ACC112 (cell line): Measurements from ENCODE around the gene SORCS2.

Source experiments
- H2AFZ ChIP-seq: fragments of 200-600 bp; sonication (generic); one replicate; pipeline ENCODE4 v1.6.0; 2017; ENCODE audit warnings: antibody characterized with exemption, low read length; ENCODE audit not compliant: unreplicated experiment
- H3K27ac ChIP-seq: fragments of 200-600 bp; sonication (generic); 2 replicates; pipeline ENCODE4 v1.5.1; 2014; ENCODE audit warnings: low read depth, mild to moderate bottlenecking, antibody characterized with exemption, low read length, moderate library complexity
- H3K27me3 ChIP-seq: fragments of 200-600 bp; sonication (generic); 2 replicates; pipeline ENCODE4 v1.6.1; 2014; ENCODE audit warnings: mild to moderate bottlenecking, antibody characterized with exemption, low read length, moderate library complexity, mixed read lengths; ENCODE audit not compliant: insufficient read depth
- H3K36me3 ChIP-seq: fragments of 200-600 bp; sonication (generic); 2 replicates; pipeline ENCODE4 v1.6.1; 2016; ENCODE audit warnings: mild to moderate bottlenecking, antibody characterized with exemption, low read length, moderate library complexity, mixed read lengths; ENCODE audit not compliant: insufficient read depth
- H3K4me1 ChIP-seq: fragments of 200-600 bp; sonication (generic); one replicate; pipeline ENCODE4 v1.6.1; 2016; ENCODE audit warnings: low read length, mixed read lengths; ENCODE audit not compliant: insufficient read depth, unreplicated experiment, control insufficient read depth
- H3K4me3 ChIP-seq: fragments of 200-600 bp; sonication (generic); 2 replicates; pipeline ENCODE4 v1.5.1; 2014; ENCODE audit warnings: mild to moderate bottlenecking, low read depth, low read length
- H3K79me2 ChIP-seq: fragments of 200-600 bp; sonication (generic); one replicate; pipeline ENCODE4 v1.6.0; 2016; ENCODE audit warnings: low read length; ENCODE audit not compliant: control insufficient read depth, unreplicated experiment, insufficient read depth

The SORCS2 gene

DNA sequence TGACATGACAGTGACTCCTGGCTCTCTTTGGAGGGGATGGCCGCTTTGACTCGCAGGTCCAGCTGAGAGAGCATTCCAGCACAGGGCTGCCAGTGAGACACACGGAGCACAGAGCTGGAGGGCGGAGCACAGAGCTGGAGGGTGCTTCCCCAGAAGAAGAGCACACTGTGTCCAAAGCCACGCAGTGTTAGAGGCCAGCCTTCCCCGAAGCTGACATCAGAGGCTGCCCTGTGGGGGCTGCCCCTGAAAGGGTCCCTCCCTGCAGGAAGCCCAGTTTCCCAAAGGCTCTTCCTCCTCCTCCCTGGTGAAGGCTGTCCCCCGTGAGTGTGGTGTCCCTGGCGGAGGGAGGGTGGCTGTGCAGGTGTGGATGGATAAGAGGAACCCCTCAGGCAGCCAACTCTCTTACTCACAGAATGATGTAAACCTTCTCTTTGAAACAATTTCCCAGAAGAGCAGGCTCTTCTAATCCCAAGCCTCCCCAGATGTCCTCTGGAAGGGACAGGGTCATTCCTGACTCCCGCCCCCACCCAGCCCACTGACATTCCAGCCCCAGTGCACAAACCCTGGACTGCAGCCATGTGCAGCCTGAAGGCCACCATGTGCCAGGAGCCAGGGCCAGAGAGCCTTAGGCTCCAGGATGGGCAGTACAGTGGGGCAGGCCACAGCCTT is 189.0 kb downstream of the SORCS2 start:
- Histone ChIP-seq H3K27ac (no peak overlapping the region), H3K27me3 (peaks cover 18% of the 10 kb centered on the region; the same call in 1 of the 2 replicates), H3K36me3 (no peaks in the 10 kb centered on the region), H3K4me3 (no peak overlapping the region), H2AFZ (no peak overlapping the region), H3K79me2 (no peaks in the 10 kb centered on the region), H3K4me1 (no peaks in the 10 kb centered on the region)

DNA sequence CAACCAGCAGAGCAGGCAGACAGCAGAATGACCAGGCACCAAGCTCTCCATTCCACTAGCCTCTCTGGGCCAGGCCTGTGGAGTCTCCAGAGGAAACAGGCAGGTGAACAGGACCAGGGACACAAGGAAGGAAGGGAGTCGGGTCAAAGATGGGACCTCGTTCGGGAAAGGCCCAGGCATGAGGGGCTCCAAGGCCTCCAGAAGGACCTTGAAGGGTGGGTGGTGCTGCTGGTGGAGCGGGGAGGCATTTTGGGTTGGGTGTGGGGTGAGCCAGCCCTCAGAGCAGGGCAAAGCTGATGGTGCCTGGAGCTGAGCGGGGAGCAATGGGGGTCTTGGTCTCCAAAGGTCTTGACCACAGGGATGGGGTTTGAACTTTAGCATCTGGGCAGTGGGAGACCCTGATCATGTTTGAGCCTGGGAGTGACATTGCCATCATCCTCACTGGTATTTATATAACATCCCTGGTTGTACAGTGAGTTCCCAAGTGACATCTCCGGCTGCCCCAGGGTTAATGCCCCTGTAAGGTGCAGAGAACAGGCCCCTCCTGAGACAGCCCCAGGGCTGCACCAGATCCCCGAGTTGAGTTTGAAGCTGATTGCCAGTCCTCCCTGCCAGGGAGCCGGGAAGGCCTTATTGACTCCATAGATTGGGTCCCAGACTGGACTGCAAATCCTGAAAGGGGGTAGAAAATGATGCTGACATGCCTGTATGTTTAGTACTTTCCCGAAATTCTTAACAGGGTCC is 189.7 kb downstream of the SORCS2 start:
- H3K27me3 ChIP-seq = peaks cover 18% of the 10 kb centered on the region; the same call in 1 of the 2 replicates
- H3K4me1 ChIP-seq = no peaks in the 10 kb centered on the region
- no peaks in the 10 kb centered on the region for H3K36me3 ChIP-seq
- H3K4me3 ChIP-seq = no peak overlapping the region
- no peak overlapping the region for H3K27ac ChIP-seq
- H3K79me2 ChIP-seq = no peaks in the 10 kb centered on the region
- no peak overlapping the region for H2AFZ ChIP-seq

DNA sequence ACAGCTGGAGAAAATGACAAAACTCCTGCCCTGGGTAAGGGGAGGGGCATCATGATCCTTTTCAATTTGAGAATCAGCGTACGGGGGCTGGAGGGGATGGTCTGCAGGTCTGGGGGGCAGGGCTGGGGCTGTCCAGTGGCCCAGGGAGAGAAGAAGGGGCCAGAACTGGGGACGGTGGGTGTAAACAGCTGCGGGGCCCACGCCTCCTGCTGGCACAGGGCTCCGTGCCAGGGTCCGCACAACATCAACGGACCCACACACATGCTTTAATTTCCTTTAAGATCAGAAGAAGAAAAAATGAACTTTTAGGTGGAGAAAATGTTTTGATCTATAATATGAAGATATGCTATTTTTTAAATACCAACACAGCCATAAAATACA is 190.3 kb downstream of the SORCS2 start:
- no peaks in the 10 kb centered on the region for H3K79me2 ChIP-seq
- no peak overlapping the region for H2AFZ ChIP-seq
- H3K4me3 ChIP-seq = no peak overlapping the region
- H3K4me1 ChIP-seq = no peaks in the 10 kb centered on the region
- no peak overlapping the region for H3K27ac ChIP-seq
- H3K36me3 ChIP-seq = no peaks in the 10 kb centered on the region
- H3K27me3 ChIP-seq = peaks cover 12% of the 10 kb centered on the region; the same call in 1 of the 2 replicates

DNA sequence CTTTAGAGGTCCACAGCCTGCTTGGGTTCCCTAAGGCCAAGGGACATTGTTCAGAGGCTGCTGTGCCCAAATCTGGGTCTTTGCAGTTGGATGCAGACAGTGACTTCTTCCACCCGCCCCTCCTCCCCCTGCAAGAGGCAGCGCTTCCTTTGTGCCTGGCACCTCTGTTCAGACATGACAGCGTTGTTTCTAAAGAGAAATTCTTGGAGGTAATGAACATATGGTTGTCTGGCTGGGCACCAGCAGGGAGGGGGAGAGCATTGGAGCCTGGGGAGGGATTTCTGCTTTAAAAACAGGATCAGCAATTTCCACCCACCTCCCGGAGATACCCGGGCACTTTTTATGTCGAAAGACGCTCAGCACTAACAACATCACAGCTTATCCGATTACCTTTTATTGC is 190.9 kb downstream of the SORCS2 start:
- H3K4me3 ChIP-seq = no peak overlapping the region
- H3K36me3 ChIP-seq = no peaks in the 10 kb centered on the region
- H3K79me2 ChIP-seq = no peaks in the 10 kb centered on the region
- H3K4me1 ChIP-seq = no peaks in the 10 kb centered on the region
- H3K27me3 ChIP-seq = 0 out of 2 replicates have a peak, but pooled peaks cover 7% of the 10 kb centered on the region
- no peak overlapping the region for H2AFZ ChIP-seq
- no peak overlapping the region for H3K27ac ChIP-seq

DNA sequence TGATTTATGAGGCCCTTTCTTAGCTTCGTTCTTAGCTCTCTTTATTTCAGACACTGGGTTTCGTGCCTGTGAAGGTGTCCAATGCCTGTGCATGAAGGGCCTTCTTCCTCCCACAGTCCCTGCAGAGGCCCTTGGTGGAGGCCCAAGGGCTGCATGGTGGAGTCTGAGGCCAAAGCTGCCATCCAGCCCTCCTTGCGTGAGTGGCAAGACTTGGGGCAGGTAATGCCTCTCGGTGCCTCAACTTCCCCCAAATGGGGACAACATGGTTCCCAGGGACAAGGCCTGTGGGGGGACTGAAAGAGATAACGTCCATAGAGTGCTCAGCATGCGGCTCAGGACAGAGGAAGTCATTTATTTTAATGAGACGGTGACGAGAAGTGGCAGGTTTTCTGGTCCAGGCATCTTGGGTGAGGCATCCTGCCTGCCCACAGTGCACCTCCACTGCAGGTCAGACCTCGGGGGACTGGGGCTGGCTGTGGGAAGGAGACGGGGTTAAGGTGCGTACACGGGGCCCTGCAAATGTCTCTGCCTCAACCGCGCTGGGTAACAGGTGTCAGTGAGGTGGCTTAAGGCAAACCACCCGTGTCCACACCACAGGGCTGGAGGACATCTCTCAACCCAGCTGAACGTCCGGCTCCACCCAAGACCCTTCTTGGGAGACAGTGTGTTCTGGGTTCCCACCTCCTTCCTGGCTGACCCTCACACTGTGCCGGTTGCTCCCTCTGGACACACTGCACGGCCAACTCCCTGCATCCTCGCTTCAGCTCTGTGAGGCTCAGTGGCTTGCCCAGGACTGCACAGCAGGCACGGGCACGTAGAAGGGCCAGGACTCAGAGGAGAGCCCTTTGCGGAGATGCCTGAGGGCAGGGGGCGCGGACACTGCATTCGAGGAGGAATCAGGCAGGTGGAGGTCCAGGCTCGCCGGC is 191.9 kb downstream of the SORCS2 start:
- no peaks in the 10 kb centered on the region for H3K4me1 ChIP-seq

GRCh38 chr4:7384929-7385890 is 192.9 kb downstream of the SORCS2 start:
- Histone ChIP-seq H3K4me3 (no peak overlapping the region), H3K79me2 (no peaks in the 10 kb centered on the region), H3K27ac (no peak overlapping the region), H3K4me1 (no peaks in the 10 kb centered on the region), H3K27me3 (no peaks in the 10 kb centered on the region), H3K36me3 (no peaks in the 10 kb centered on the region), H2AFZ (no peak overlapping the region)

More for the DNA sequence above, 191.9 kb downstream of the SORCS2 start:
- no peak overlapping the region for H3K27ac ChIP-seq
- no peak overlapping the region for H3K4me3 ChIP-seq
- no peaks in the 10 kb centered on the region for H3K36me3 ChIP-seq
- H3K27me3 ChIP-seq = no peaks in the 10 kb centered on the region
- no peaks in the 10 kb centered on the region for H3K79me2 ChIP-seq
- no peak overlapping the region for H2AFZ ChIP-seq

- peaks cover 14% of the 10 kb centered on the region; the same call in 1 of the 2 replicates for H3K27me3 ChIP-seq
- no peak overlapping the region for H3K27ac ChIP-seq
- no peak overlapping the region for H3K4me3 ChIP-seq
- no peak overlapping the region for H2AFZ ChIP-seq
- no peaks in the 10 kb centered on the region for H3K4me1 ChIP-seq
- H3K79me2 ChIP-seq = no peaks in the 10 kb centered on the region
- no peaks in the 10 kb centered on the region for H3K36me3 ChIP-seq
Observed at GRCh38 chr4:7387925-7388324, 195.6 kb downstream of the SORCS2 start.

DNA sequence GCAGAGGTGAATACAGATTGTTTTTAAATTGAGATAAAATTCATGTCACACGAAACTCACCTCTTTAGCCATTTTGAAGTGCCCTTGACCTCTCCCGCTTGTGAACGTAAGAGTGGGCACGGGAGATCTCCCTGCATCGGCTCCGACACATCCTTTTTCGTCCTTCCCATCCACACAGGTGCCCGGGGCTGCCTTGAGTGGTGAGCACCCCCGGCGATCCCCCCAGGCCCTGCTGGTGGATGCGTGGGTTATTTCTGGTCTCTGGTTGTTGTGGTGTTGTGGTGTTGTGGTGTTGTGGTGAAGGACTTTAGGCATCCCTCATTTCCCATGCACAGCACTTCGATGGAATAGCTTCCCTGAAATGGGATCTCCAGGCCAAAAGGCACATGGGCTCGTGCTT is 196.3 kb downstream of the SORCS2 start:
- Histone ChIP-seq H3K27me3 (peaks cover 21% of the 10 kb centered on the region; the same call in 1 of the 2 replicates), H3K79me2 (no peaks in the 10 kb centered on the region), H2AFZ (no peak overlapping the region), H3K36me3 (no peaks in the 10 kb centered on the region), H3K4me3 (no peak overlapping the region), H3K27ac (no peak overlapping the region), H3K4me1 (no peaks in the 10 kb centered on the region)

- no peaks in the 10 kb centered on the region for H3K4me1 ChIP-seq
- H3K79me2 ChIP-seq = no peaks in the 10 kb centered on the region
- H3K4me3 ChIP-seq = no peak overlapping the region
- H3K27me3 ChIP-seq = peaks cover 27% of the 10 kb centered on the region
- H3K27ac ChIP-seq = no peak overlapping the region
- no peaks in the 10 kb centered on the region for H3K36me3 ChIP-seq
- no peak overlapping the region for H2AFZ ChIP-seq
Observed at GRCh38 chr4:7389101-7389701, 196.9 kb downstream of the SORCS2 start.
